Lower leg skin (tissue), 3 donors: ENCODE data around the gene CD200R1.

Source experiments
- POLR2A ChIP-seq, 2 donors: fragments of 450-650 bp; IDR thresholded peaks; one replicate each; pipeline ENCODE4 v1.6.1; 2016 to 2017; ENCODE audit warnings: antibody characterized with exemption in 2 of 2, mild to moderate bottlenecking in 1 of 2, moderate library complexity in 1 of 2
- TF ChIP-seq, protein P1 (sequence below), 3 donors: fragments of 450-650 bp; IDR thresholded peaks; one replicate each; pipeline ENCODE4 v1.5.1; 2016; ENCODE audit warnings: antibody characterized with exemption in 3 of 3, mild to moderate bottlenecking in 3 of 3, moderate library complexity in 2 of 3

DNA sequence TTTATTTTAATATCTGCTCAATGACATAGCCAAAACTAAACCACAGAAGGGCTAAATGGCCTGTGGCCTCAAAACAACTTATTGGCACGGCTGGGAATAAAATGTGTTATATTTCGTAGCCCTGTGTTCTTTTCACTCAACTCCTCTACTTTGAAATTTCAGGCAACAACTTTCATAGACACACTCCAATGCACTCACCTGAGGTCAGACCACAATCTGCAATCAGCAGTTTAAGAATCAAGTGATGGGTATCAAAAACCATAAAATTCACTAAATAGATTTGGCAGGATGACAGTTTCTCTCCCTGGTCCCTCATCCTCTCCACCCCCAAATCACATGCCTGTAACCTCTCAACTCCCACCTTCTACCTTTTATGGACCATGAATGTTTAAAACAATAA is 2.0 kb upstream of the CD200R1 start:
- TF ChIP-seq POLR2A (IDR thresholded peaks at IDR 0.05), result no peak
- TF ChIP-seq, protein P1, sequence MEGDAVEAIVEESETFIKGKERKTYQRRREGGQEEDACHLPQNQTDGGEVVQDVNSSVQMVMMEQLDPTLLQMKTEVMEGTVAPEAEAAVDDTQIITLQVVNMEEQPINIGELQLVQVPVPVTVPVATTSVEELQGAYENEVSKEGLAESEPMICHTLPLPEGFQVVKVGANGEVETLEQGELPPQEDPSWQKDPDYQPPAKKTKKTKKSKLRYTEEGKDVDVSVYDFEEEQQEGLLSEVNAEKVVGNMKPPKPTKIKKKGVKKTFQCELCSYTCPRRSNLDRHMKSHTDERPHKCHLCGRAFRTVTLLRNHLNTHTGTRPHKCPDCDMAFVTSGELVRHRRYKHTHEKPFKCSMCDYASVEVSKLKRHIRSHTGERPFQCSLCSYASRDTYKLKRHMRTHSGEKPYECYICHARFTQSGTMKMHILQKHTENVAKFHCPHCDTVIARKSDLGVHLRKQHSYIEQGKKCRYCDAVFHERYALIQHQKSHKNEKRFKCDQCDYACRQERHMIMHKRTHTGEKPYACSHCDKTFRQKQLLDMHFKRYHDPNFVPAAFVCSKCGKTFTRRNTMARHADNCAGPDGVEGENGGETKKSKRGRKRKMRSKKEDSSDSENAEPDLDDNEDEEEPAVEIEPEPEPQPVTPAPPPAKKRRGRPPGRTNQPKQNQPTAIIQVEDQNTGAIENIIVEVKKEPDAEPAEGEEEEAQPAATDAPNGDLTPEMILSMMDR (IDR thresholded peaks at IDR 0.05), result no peak
